NCI-H82 treated with DMSO at 0.1 percent for 48 hours (cell line): ENCODE data around the gene ONECUT3.

Experiments
- DNase-seq: peaks from one replicate; lab custom pipeline; 2025; ENCODE audit not compliant: unreplicated experiment; lab: John Stamatoyannopoulos, UW

Gene ONECUT3

GRCh38 chr19:1813192-1814182 lies 60.2 kb downstream of the ONECUT3 start:
- DNase-seq: no peak

DNA sequence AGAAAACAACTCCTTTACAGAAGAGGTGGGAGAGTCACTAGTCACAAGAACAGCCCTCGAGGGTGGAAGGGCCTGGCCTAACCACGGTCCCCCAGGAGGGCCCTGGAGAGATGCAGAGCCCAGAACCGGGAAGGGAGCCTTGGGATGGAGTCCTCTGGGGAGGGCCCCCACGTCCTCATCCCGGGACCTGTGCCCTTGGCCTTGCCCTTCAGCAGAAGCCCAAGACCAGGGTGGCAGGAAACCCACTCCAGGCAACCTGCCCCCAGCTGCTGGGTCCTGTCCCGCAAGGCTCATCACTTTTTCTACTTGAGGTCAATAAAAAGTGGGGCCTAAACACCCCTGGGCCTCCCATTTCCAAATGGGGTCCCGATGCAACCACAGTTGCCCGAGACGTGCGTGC lies 61.1 kb downstream of the ONECUT3 start:
- no peak for DNase-seq

DNA sequence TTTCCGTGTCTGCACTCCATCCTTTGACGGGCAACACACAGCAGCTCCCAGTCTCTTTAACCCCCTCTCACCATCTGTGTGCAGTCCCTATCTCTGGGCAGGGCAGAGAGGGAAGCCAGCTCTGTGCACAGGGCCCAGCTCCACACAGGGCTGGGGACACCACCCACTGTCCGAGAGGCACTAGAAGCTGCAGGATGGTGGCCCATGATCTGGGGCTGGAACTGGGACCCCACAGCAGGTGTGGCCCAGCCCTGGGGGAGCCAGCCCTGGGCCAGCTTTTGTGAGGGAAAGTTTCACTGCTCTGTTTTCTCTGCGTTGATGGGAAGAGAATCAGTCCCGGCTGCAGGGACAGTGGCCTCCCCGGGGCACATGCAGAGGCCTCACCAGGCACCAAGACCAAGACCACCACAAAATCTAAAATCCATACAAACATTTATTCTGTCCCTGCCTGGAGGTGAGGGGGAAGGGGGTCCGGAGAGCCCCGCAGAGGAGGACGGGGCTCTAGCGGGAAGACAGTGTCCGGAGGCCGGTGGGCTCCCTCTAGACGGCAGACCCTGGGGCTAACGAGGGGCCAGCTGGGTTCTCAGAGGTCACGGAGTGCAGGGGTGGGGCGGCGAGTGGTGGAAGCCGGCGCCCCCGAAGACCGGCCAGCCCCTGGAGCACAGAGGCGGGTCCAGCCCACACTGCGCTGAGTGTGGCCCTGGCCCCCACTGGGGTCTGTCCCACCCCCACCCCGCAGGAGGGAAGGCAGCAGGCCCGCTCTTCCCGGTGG lies 61.7 kb downstream of the ONECUT3 start:
- DNase-seq: no peak

DNA sequence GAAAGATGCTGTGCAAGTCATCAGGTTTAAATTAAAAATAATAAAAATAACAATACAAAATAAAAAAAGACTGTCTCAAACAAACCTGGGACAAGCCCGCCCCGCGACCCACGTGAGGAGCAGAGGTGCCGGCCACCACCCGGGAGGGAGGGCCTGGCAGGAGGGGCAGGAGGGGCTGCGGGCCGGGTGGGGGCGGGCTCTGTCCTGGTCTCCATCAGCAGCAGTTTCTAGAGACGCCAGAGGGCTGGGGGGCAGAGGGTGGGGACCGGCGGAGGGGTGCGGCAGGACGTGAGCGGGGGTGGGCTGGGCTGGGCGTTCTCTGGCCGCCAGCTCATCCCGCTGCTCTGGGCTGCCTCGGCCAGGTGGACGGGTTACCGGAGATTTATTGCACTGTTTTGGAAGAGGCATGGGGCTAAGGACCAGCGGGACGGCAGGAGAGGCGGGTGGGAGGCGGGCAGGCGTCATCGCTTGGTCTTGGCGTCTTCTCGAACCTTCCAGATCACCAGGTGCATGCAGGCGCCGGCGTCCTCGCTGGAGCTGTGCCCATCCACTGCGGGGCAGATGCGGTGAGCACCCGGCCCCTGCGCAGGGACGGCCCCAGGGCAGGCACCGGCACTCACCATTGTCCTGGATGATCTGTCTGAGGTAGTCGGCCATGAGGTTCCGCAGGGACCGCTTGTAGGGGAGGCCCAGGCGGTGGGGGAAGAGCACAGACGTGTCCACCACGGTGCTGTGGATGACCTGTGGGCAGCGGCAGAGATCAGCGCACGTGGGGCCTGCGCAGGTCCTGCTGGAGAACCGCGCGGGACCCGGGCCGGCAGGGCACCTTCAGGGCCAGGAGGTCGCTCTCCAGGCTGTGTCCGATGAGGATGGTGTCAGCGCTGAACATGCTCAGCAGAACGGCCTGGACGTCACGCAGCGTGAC lies 62.6 kb downstream of the ONECUT3 start:
- no peak for DNase-seq

DNA sequence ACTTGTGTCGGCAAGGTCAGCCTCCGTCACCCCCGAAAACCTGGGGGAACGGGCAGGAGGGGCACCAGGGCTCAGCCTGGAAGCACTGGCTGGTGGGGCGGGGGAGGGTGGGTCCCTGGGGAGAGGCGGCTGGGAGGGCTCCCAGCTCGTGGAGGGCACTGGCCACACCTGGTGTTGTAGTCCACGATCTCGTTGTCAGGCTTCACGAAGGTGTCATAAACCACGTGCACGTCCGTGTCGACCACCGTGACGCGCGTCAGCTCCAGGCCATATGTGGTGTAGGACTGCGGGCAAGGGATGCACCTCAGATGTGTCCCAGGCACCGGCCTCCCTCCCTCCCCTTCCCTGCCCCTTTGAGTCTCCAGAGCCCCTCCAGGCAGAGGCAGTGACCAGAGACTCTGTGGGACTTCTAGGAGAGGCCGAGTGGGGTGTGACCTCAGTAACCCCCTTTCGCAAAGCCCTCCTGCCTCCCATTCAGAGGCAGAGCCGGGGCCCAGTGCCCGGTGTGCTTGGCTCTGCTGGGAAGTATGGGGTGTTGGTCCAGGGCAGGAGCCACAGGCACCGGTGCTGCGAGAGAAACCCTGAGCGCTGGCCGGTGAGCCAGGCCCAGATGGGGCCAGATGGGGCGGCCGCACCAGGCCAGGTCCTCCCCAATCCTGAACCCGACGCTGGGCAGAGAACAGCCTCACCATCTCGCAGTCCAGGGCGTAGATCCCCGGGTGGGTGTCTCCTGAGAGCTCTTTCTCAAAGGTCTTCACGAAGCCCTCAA lies 63.4 kb downstream of the ONECUT3 start:
- no peak for DNase-seq

GRCh38 chr19:1817553-1818179 lies 64.4 kb downstream of the ONECUT3 start:
- no peak for DNase-seq

GRCh38 chr19:1818549-1819195 lies 65.4 kb downstream of the ONECUT3 start:
- DNase-seq: no peak

DNA sequence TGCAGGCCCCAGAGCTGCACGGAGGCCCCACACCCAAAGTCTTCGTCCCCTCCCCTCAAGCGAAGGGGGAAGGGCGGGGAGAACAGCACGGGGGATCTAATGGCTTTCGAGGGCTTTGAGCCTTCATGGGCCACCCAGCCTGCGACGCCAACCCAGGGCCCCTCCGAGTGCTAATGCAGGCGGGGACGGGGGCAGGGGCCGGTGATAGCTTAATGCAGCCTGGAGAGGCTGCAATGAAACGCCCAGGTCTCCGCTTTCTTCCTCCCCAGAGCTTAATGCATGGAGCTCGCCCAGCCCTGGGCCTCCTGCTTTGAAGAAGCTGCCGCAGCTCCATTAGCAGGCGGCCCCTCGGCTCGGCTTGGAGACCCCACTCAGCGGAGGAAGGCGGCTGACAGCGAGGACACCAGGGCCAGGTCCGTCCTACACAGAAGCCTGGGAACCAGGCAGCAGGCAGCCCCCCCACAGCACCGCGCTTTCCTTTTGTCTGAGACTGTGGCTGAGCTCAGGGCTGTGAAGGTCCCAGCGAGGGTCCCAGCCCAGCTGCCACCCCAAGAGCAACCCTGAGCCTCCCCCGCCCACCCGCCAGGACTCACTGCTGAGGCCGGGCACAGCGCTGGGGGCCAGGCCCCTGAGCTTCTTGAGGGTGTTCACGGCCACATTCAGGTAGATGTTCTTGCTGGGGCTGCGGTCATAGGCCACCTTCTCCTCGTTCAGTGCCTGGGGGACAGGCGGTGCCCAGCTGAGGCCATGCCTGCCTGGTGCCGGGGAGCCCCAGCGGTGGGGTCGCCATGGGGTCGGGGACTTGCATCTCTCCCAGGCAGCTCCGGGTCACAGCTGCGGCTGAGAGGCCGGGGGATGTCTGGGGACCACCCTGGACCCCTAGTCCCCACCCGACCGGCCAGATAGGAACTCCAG lies 66.3 kb downstream of the ONECUT3 start:
- DNase-seq: no peak

DNA sequence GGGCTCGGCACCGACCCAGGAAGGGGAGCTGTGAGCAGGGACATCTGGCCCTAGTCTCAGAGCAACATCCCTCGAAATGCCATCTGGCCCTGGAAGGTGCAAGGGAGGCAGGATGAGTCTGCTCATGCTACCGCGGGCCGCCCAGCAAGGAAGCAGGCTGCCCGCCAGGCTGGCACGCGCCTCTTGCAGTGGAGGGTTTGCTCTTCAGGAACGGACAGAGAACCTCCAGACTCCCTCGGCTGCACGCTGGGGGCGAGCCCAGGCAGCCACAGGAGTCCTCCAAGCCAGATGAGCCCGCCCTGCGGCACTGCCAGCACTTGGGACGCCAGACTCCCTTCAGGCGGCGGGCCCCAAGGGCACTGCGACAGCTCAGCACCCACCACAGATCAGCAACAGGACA lies 68.9 kb downstream of the ONECUT3 start:
- no peak for DNase-seq

DNA sequence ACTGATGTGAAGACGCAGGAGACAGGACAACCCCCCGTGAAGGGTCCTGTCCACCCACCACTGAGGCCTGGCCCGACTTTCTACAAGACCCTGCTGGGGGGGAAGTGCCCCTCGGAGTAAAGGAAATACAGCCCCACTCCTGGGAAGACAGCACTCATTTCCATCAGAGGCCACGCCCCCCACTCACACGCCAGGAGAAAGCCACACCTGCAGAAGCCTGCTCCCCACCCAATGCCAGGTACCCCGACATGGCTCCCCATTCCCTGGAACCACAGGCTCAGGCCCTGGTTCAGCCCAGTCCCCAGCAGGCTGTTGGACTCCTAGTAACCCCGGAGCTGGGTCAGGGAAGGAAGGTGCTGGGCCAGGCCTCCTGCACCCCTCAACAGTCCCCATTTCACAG lies 69.7 kb downstream of the ONECUT3 start:
- no peak for DNase-seq

DNA sequence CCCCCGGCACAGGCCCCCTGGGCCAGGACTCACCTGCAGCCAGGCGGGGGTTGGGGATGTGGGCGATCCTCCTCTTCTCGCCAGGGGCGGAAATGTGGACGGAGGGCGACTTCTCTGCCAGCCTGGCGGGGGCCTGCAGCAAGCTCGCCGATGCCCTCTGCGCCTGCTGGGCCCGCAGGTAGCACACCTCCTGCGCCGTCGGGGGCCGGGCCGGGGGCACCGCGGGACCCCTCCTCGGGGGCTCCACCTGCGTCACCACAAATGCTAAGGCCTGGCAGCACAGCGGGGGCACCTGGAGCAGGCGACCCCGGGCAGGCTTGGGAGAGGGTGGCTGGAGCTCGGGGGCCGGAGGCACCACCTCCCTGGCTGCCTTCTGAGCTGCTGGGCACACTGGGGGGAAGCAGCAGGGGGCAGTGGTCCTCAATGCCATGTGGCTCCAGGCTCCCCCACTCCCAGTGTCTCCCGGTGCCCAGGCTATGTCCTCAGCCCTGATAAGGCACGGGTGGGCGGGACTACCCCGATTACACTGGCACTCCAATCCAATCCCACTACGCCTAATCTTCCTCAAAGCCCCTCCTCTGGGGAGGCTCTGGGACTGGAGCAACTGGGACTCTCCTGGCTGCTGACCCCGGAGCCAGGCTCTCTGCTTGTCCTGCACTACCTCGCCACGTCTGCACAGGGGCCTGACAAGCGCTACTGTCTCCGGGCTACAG lies 70.4 kb downstream of the ONECUT3 start:
- DNase-seq: no peak

DNA sequence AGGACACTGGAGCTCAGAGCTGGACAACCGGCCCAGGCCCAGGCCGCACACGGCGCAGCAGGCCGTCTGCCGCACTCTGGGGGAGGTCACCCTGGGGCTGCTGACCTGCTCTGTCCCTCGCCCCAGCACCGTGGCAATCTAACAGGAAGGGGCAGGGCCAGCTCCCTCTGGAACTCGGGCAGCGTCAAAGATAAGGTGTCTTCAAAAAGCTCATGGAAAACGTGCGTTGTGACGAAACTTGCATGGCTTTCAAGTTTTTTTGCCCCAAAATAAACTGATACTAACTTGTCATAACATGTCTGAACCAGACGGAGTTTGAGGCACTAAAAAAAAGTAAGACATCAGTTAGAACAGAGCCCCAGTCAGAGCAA lies 70.9 kb downstream of the ONECUT3 start:
- DNase-seq: no peak

DNA sequence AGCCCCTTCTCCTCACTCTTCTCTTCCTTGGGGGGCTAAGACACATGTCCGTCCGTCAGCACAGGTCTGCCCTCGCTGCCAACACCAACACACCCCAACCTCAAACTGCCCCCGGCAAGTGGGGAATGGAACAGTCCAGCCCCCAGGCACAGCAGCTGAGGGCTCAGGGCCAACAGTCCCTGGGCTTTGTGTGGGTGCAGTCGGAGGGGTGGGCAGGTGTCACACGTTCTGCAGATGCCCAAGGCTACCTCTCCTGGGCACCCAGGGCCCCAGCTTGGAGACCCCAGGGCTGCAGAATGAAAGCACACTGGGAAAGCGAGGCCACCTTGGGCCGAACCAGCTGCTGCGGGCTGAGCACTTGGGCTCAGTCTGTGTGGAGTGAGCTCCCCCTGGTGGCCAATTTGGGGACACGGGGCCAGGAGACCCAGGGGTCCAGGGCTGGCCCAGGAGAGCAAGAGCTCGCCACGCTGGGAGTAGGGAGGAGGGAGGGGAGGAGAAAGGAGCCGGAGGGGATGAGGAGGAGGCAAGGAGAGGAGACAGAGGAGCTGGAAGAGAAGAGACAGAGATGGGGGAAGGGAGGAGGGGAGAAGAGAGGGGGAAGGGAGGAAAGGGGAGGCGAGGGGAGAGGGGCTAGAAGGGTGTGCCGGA lies 72.7 kb downstream of the ONECUT3 start:
- no peak for DNase-seq

DNA sequence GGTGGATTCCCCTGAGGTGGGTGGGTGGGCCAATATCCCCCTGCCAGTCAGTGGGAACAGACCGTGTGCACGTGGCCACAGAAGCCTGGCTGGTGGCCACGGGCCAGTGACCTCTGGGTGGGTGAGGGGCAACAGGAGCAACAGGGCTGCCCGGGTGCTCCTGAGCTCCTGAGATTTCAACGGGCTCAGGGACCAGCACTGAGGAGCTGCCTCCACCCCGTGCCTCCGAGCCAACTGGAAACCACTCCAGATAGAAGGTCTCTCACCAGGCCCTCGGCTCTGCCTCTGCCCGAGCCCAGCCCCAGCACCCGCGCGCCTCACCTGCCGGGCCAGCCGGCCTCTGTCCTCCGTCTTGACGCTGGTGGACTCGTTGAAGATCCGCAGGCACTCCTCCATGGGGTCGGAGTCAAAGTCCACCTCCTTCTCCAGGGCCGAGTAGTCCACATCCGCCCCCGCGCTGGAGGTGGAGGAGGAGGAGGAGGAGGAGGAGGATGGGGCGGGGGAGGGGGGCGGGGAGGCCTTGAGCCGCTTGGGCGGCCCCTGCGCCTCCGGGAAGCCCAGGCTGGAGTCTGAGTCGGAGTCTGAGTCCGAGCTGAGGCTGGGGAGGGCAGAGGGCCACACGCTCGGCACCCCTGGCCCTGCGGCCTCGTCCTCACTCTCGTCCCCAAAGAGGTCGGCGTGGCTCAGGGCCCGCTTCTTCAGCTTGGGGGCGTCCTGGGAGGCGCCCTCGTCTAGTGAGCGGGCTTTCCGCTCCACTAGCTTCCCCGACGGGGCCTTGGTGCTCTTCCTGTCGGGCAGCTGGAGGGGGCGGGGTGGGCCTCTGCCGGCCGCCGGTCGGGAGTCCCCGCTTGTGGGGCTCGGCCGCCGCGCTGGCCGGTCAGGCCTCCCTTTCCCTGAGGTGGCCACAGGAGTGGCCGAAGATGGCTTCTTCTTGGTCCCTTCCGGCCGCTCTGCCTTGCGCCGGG lies 73.5 kb downstream of the ONECUT3 start:
- DNase-seq: no peak

DNA sequence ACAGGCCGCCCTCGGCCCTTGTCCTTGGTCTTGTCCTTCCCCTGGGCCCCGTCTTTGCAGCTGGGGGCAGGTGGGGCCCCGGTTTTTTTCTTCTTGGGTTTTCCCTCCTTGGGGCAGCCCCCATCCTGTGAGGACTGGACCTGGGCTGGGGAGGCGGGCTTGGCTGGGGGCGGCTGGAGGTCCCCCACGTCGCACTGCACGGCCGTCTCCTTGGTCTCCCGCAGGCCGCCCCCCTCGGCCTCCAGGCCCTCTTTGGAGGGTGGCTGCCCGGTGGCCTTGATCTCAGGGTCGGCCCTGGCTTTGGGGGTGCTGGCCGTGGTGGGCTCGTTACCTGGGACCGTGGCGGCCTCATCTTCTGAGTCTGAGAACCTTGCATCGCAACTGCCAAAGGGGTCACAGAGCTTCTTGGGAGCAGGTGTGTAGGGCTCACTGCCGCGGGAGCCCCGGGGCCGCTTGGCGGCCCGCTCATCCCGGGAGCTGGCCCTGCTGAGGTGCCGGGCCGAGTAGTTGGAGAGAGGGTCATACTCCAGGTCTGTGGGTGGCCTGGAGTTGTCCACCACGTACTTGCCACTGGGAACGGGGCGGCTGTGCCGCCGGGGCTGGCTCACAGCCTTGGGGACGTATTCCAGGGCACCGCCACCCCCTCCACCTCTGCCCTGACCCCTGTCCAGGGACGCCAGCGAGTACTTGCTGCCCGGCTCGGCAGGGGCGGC lies 74.4 kb downstream of the ONECUT3 start:
- no peak for DNase-seq
